GM19099 (cell line): ENCODE results near the gene SEPTIN3.

Source experiments
- POLR2A ChIP-seq: IDR thresholded peaks from 3 replicates; pipeline ENCODE4 v1.6.1; 2011; ENCODE audit warnings: low read depth; ENCODE audit not compliant: insufficient read length; ENCODE audit errors: extremely low read depth

The SEPTIN3 gene, protein sequence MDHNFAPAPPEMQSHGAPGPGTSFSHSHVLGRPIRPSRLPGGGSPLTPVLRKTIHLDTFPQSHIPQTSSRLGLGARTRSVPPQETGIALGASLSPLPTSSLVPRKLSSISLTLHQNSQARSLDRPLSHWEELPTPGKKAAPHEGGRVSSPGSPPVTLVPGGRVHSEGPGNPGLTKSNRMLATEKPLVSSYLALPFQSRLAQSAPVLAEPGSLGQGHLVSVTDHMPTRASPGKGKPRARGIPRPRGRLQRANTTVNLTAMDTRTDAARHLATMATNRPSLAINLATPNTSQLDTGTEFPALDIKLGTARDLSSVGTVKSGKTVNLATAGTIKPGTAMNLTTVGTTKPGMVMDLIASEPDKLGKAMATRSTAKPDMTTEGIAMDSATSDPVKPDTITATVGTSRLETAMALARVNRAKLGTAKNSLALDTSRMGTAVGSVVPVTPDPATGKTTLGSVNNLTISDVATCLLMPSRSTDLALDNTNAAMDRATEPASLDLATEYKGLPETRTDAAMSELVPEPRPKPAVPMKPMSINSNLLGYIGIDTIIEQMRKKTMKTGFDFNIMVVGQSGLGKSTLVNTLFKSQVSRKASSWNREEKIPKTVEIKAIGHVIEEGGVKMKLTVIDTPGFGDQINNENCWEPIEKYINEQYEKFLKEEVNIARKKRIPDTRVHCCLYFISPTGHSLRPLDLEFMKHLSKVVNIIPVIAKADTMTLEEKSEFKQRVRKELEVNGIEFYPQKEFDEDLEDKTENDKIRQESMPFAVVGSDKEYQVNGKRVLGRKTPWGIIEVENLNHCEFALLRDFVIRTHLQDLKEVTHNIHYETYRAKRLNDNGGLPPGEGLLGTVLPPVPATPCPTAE

DNA sequence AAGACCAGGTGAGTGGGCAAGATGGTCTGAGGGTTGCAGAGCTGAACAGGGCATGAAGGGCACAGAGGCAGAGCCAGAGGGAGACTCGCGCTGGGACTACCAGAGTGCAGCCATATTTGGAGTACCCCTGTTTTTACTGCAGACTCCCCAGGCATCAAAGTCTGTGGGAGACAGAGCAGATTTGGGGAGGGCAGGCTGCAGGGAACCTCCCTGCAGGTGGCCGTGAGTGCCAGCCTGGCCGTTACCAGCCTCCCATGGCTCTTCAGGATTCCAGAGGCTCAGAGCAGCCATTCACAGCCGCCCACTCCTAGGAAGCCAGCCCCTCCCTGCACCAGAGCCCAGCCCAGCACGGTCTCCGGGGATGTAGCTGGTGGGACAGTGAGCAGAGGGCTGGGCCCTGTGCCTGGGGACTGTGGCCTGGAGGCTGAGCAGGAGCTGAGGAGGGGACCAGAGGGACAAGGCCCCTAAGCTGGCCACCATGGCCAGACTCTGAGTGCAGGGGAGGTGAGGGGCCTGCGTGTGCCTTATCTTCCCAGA is at the start of gene SEPTIN3:
SEPTIN3 (plus strand) TSS at position 334 of the 537 bp plus-strand sequence. CDS start 2,050 bp downstream, outside the sequence.
- TF ChIP-seq POLR2A = no peak

DNA sequence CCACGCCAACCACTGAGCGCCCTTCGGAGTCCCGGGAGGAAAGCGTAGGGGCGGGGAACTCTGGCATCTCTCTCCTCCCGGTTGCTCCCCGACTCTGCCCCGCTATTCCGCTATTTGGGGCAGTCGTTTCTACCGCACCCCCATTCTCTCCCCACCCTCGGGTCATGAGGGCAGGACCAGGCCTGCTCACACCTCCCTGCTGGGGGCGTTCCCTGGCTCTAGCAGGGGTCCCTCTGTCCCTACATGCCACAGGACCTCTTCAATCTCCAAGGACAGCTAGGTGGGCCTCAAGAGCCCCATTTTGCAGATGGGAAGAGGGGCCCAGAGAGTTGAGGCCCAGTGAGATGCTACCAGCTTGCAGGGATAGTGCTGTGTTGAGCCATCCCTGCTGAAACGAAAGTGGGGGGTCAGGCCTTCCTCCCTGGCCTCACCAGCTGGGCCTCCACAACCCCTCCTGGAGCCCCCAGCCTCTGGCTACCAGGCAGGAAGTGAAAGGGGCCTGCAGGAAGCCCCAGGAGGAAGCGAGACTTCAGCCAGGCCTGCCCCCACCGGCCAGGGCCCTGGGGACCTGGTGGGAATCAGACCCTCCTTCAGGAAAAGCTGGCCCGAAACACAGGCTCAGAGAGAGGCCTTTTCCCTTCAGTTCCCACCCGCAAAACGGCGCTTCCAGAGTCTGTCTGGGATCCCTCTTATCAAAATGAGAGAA is 48.8 kb upstream of the SEPTIN3 start:
- TF ChIP-seq POLR2A = peak; percentile 61

DNA sequence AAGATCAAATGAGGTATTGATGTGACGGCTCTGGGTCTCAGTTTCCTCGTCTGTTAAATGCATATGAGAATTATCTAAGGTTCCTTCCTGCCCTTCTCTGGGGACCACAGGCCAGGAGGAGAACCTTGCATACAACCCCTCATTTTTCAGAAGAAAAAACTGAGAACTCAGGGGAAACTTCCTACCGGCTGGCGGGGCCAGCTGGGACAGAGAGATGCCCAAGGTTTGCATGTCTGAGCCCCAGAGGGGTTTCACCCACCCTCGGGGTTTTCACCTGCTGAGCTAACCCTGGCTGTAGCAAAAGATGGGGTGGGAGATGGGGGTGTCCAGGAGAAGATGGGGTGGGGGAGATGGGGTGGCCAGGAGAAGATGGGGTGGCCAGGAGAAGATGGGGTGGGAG is 46.9 kb upstream of the SEPTIN3 start:
- TF ChIP-seq POLR2A = no peak

DNA sequence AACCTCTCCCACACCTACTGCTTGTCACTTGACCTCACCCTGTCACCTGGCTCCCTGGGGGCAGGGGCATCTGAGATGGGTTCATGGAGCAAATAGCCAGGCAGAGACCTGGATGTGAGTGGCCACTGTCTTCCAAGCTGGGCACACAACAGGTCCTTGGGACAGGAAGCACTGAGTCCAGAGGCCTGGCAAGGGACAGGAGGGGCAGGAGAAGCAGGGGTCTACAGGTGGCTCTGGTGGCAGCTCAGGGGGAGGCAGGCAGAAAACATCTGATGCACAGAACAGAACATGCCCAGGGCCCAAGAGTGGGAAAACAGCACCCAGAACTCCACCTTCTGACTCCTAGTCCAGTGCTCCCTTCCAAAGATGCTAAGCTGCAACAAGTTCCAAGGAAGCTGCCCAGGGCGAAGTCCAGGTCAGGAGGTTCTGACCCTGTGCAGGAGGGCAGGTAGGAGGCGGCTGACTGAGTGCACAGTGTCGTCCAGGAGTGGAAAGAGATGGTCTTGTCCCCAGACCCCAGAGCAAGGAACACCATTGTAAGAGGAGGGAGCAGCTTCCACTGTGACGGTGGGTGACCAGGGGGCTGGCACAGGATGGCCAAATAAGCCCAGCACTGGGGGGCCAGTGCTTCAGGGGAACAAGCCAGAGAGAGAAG is 46.2 kb upstream of the SEPTIN3 start:
- TF ChIP-seq POLR2A = peak; percentile 37

DNA sequence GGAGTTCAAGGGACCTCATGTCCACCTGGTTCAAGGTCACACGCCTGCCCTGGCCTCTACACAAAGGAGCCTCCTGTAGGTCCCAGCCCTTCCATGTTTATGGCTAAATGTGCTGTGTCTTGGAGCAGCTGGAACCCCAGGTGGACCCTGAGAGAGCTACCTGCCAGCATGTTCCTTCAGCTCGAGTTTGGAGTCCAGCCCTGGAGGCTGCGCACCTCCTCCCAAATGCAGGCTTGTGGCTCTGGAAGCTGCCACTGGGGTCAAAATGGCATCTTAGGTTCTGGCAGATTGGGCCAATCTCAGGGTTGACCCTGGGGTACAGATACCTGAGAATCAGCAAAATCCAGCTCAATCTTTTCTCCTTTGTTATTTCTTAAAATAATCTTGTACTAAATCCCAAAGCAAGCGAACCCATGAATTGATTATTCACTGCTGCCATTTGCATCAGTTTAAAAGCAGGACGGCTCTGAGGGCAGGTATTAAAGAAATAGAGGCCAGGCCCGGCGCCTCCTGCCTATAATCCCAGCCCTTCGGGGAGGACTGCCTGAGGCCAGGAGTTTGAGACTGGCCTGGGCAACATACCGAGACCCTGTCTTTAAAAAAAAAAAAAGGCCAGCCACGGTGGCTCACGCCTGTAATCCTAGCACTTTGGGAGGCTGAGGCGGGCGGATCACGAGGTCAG is 45.5 kb upstream of the SEPTIN3 start:
- peak; percentile 36 for TF ChIP-seq POLR2A

DNA sequence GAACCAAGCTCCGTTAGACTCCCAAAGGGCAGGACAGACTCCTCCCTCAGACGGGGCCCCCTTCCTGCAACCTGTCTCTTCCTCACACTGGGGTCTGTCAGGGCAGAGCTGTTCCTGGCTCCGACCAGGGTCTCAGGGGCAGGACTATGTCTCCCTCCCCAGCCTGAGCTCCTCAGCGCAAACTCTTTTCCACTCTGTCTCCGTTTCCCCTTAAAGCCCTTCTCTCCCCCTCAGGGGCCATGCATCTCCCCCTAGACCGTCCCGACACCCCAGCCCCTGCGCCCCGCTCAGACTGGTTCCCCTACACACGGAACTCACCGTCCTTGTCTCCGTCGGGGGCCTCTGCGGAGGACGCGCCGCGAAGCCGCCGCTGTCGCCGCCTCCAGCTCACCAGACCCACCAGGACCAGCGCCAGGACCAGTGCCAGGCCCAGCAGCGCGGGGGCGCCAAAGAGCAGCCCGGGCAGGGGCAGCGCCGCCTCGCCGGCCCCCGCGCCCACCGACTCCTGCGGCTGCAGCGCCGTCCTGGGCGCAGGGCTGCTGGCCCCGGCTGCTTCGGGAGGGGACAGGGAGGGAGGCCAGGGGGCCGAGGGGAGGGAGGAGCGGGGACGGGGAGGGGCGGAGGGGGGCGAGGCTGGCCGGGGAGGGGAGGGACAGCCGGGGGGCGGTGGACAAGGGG is 43.3 kb upstream of the SEPTIN3 start:
- no peak for TF ChIP-seq POLR2A

DNA sequence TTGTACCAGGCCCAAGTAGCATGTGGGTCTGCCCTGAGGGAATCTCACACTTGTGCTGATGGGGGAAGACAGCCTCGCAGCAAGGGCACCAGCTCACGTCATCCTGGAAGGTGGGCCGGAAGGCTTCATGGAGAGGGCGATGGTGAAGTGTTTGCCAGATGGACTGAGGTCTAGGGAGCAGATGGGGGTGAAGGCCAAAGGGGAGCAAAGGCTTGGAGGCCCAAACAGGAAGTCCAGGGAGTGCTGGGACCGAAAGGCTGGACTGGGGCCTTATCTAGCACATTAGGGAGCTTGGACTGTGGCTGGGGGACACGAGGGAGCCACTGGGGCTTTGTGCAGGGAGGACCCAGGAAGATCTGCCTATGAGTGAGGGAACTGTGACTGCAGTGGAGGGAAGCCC is 41.4 kb upstream of the SEPTIN3 start:
- peak; percentile 20 for TF ChIP-seq POLR2A

DNA sequence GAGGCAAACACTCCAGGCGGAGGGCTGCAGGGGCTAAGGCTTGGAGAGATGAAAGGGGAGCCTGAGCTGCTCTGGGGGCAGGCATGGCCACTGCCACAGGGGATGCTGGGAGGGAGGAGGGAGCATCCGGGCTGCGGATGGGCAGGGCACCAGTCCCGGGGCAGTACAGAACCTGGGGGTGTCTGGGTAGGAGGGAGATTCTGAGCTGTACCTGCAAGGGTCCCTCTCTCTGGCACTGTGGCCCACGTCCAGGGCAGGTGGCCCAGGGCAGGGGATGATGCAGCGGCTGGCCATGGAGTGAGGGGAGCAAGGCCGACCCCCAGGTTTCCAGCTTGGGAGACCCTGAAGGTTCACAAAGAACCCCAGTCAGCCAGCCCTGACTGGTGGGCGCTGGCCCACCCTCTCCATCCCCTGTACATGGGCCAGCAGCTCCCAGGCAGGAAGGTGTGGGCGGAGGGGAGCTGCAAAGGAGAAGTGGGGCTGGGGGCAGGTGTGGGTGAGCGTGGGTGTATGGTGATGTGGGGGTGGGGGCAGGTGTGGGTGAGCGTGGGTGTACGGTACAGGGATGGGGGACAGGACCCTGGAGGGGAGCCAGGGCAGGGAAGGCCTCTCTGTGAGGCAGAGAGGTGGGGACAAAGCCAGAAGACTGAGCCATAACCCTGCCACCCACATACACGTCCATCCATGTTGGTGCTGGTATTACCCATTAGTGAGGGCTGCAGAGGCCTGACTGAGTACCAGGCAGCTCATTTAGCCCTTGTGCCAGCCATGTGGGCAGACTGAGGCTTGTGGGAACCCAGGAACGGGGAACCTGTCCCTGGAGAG is 40.4 kb upstream of the SEPTIN3 start:
- peak; percentile 21 for TF ChIP-seq POLR2A

DNA sequence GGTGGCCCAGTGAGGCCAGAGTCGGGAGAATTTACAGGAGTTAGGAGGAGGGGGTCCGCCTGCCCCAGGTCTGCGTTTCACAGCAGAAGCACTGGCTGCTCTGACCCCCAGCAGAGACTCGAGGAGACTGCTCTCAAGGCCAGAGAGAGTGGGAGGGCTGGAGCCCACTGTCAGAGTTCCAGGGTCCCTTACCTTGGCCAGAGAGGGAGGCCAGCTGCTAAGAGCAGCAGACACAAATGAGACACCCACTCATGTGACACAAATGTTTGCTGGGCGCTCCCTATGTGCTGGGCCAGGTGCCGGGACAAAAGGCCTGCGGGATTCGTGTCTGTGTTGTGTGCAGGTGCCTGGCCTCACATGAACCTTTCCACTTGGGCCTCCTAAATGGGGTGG is 39.8 kb upstream of the SEPTIN3 start:
- TF ChIP-seq POLR2A = no peak

DNA sequence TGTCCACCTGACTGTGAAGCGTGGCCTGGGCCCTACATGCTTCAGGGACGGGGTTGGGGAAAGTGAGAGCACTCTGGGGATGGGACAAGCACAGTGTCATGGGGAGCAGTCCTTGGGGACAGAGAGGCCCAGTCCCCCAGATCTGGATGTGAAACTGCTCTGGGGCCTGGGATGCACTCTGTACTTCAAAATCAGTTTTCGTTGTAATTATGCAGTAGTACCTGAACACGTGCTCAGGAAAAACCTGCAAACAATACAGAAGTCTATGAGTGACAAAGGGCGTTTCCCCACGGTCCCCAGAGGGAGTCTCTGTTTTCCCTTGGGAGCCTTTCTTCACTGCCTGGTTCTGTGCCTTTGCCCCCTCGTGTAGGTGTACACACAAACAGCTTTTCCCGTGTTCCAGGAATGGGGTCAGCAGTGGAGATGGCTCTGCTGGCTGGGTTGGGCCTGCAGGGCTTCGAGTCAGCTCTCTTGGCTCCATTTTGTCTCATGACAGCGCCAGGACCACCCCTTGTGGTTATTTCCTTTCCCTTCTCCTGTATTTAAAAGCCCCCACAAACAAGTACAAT is 37.5 kb upstream of the SEPTIN3 start:
- TF ChIP-seq POLR2A = peak; percentile 46

DNA sequence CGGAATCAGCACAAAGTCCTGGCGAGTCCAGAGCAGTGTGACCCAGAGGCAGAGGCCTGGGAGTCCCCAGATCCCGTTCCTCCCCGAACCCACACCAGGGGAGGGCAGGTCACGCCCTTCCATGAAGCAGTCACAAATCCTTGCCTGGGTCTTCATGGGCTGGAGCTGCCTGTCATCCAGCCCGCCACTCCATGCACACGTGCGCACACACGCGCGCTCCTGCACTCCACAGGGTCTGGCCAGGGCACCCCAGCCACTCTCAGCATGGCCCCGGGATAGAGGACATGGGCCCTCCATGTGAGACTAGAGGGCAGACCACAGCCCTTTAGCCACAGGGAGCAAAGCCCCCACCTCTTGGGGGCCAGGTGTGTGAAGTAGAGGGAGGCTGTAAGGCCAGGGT is 36.9 kb upstream of the SEPTIN3 start:
- no peak for TF ChIP-seq POLR2A

DNA sequence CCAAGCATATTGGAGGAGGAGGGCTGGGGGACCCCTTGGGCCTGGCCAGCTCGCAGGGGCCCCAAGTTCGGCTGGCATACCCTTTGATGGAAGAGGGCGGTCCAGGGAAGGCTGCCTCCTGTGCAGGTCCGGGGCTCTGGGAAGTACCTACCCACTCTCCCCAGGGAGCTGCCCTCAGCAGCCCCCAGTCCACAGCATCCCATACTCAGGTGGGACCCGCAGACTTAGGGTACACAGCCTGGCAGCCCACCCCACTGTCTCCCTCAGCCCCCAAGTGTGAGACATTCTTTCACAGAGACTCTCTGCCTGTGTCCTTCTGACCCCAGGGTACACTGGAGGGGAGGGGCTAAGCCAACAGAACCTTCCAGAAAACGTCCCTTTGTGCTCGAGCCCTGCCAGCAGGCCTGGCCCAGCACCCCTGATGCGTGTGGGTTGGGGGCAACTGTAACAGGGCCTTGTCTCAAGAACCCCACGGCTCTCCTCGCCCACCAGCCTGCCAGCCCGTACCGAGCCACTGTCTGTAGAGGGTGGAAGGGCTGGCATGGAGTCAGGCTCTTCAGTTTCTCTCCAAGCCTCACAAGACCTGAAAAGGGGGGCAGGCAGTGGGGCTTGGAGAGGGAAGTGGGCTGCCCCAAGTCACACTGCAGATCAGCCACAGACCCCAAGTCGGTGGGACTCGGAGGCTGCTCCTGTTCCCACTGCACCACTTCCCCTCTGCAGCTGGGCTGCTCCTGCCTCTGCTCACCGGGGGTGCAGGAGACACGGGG is 35.6 kb upstream of the SEPTIN3 start:
- peak; percentile 16 for TF ChIP-seq POLR2A
